ENCODE data around the gene ASB4.
"Not testable (repeated sequence)": the region's sequence is repeated elsewhere in the genome, so short reads cannot be mapped to it uniquely, and the experiment has no call there.

Gene ASB4

GRCh38 chr7:95479992-95480624, 5.6 kb upstream of the ASB4 start:
- no peak for DNase-seq

GRCh38 chr7:95481271-95482165, 4.2 kb upstream of the ASB4 start:
- DNase-seq = no peak

DNA sequence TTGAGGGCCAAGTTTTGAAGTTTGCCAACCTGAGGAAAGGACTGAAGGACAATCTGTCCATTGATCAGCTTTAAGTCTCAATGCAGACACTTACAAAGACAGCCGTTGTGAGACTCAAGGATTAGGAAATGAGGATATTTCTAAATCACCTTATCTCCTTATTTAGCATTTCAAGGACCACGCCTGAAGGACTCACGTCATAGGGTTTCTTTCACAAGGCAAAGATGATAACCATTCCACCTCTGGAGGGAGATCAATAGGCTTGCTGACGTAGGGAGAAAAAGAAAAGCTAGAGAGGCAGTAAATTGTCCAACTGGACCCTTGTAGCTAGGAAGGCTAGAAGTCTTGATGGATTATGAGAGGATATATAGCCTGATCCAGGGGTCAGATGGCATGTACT, 3.3 kb upstream of the ASB4 start:
- DNase-seq = no peak

DNA sequence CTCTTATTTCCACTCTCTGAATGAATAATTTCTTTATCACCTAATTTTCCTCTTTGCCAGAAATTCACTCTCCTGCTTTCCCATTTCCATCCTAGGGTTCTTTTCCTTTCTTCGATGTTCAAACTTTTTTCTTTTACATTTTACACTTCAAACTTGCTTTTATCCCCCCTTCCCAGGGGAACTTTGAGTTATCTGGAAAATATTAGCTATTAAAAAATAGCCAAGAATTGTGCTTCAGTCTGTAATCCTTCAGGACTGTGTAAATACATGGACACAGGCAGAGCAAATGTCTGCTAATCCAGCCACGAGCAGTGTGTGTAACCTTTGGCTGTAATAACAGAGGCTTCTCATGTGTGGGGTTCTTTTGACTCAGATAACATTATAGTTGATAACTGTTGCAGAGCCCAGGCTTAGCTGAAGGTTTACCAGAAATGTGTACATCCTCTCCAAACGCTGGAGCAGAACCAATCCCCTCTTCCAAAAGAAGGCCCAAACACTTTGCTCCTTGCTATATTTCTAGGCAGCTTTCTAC, 4.6 kb downstream of the ASB4 start:
- no peak for DNase-seq

GRCh38 chr7:95491201-95491600, 5.5 kb downstream of the ASB4 start:
- DNase-seq = no peak

- no peak for DNase-seq
Observed at GRCh38 chr7:95491634-95492314, 6.0 kb downstream of the ASB4 start.

DNA sequence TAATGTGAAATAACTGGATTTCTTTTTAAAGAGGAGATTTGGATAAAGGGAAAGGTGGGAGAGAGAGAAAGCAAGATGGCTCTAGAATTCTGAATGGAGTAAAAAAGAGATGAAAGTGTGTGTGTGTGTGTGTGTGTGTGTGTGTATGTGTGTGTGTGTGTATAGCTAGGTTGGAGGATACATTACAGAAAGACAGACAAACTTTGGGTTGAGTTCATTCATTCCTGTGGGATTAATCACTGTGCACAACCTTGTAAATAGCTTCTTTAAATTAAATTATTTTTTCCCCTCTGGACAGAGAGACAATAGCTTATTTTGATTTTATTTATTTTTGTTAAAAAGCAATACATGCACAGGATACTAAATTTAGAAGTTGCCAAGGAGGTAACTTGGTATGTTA, 7.5 kb downstream of the ASB4 start:
- no peak for DNase-seq

DNA sequence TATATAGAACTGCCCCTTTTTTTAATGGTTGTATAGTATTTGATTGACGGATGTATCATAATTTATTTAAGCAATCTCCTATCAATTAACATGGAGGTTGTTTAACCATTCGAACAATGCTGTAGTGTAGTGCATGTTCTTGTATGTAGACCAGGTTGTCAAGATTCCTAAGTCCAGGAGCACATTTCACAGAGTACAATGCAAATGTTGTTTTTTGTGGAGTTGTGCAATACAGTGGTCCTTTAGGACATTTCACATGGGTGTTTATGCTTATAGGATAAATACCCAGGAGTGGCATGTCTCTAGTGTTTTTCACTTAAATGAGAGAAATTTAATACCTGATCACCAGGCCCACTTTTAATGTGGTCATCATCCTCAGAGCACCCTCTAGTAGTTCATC, 8.1 kb downstream of the ASB4 start:
- DNase-seq = no peak

DNA sequence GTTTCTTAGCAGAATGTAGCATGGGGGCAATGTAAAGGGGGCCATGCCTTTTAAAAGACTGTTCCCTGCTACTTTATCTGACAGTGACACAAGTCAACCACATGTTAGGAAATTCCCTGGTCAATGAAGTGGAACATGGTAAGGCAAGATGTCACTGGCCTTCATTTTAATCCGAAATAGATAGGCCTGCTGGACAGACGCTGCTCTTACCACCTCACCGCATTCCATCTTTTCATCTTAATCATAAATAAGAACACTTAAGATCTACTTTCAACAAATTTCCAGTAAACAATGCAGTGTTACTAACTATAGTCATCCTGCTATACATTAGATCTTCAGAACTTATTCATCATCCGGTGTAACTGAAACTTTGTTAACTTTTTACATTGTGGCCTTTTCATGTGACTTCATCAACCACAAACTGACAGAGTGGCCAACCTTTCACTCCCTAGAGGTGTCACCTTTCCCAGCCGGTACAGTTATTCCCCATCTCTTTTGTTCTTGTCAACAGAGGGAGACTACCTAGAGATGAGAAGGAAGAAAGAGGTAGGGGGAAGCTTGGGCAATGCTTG, 15.6 kb downstream of the ASB4 start:
- DNase-seq = peak; percentile 30

DNA sequence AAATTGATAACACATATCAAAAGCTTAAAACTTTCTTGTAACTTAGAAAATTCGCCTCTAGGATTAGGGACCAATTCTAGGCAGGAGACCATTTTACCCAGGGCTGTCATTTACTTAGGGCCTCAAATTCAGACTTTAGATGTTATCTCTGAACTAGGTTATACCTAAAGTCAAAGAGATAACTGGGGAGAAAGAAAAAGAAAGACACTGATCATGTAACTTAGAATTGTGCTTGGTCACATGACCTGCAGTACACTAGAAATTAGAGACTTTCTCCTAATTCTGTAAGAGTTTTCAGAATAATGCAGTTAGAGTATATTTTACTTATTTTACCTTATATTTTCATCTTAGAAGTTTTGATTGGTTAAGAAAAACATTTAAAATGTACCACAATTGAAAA, 16.7 kb downstream of the ASB4 start:
- no peak for DNase-seq

- DNase-seq = no peak
Observed at GRCh38 chr7:95503271-95504131, 17.8 kb downstream of the ASB4 start.

GRCh38 chr7:95504132-95504588, 18.4 kb downstream of the ASB4 start:
- DNase-seq = not testable (repeated sequence)

GRCh38 chr7:95508780-95509179, 23.0 kb downstream of the ASB4 start:
- DNase-seq = no peak

DNA sequence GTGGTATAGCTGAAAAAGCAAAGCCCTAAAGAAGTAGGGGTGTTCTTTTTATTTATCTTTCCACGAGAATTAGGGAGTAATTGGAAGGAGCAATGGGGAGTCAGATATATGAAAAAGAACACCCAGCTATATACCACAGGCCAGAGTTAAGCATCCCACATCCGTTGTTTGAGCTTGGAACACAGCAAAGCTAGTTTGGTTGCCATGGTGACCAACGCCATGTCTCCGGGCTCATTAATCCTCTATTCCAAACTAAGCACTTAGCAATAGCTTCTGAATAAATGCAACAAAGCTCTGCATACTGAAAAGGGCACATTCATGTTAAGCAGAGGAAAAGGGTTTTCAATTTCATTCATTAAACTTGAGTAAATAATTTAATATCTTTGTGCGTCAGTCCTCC, 23.5 kb downstream of the ASB4 start:
- no peak for DNase-seq

- DNase-seq = peak; percentile 44
Observed at GRCh38 chr7:95511716-95512260, 26.0 kb downstream of the ASB4 start.

GRCh38 chr7:95517458-95517857, 31.7 kb downstream of the ASB4 start:
- no peak for DNase-seq

DNA sequence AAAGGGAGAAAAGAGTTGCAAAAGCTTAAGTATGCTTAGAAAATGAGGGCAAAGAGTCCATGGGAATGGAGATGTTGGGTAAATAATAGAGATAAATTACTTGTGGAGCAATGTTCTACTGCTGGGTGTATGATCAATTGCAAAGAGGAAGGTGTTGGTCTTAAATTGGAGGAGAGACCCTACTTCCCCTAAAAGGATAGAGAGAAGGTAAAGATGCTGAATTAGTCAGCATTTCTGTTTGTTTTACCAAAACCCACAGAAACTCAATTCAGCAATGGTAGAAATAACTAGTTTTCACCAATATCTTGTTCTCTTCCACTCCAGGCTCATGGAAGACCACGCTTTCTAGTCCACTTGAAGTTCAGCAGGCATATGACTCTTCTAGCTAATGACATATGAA, 32.1 kb downstream of the ASB4 start:
- no peak for DNase-seq

DNA sequence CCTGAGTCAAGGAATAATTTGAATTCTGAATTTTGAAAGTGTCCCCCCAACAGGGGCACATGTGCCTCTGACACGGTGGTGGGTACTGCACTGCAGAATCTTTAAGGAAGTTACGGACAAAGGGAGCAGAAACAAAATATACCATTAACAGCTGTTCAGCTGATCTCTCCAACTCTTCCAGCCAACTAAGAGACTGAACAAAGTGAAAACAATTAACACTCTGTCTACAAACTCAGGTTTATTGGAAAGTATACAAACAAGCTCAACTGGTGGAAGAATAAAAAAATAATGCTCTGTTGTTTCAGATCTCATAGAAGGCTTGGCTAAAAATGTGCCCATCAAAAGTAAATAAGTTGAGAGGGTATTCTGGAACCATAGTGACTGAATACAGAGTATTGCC, 34.4 kb downstream of the ASB4 start:
- no peak for DNase-seq

DNA sequence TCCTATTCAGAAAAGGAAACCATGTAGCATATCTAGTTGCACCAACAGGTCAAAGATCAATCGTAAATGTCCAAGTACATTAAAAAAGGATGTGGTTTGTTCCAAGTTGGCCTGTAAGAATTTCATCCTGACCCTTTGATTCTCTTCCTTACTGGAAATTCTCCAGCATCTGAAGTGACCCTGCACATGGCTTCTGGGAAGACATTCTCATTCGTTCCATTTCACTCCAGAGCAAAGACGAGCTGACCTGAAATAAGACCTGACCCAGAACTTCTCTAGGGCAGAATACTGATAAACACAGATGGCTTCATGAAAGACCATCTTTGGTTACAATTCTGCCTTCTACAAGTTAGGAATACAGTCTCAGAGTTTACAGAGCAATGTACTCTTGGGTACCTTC, 39.8 kb downstream of the ASB4 start:
- DNase-seq = no peak

DNA sequence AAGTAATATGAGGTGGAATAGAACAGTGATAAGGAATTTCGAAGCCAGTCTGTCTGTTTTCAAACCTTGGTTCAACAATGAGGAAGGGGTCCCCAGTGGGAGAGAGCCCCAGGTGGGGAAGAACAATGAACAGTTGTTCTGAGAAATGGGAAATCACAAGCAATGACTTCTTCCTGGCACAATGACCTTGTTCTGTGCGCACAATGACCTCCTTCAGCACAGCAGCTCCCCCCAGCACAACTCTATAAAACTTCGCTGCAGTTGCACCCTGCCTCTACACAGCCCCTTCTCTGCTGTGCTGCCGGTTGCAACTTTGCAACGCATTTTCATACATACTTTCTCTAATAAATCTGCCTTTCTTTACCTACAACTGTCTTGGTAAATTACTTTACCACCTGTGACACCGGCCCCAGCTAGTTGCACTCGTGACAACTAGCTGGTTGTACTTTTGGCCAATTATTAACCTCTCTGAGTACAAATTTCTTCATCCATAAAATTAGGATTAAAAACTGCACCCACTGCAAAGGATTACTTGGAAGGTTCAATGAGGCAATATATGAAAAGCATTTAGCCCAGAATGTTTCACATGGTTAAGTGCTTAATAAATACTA, 40.5 kb downstream of the ASB4 start:
- no peak for DNase-seq

- DNase-seq = peak; percentile 43
Observed at GRCh38 chr7:95527033-95527775, 41.5 kb downstream of the ASB4 start.

All from NK-92 treated with Interleukin-12 subunit alpha and Interleukin-12 subunit beta, amount 100 ng/mL, for 24 hours (cell line).